MCF 10A (cell line): ENCODE results near the gene NAPA. TPM values are rescaled to one million over a fixed set of nuclear protein-coding genes. Genes with fewer than 3 reads are reported as not detected.

Source experiments
- BruUV-seq: library from RNA; stranded (reverse); fragments of 400-500 nt; replicated peaks from 2 replicates; lab custom pipeline; 2021; lab: Mats Ljungman, UMichigan
- CTCF ChIA-PET: fragments of 300-600 bp; sonication (Branson Sonifier 250); formaldehyde crosslinking; extraction: SDS; loops from one replicate; lab custom pipeline; 2021; ENCODE audit warnings: antibody characterized with exemption, inconsistent platforms; lab: Yijun Ruan, JAX
- POLR2A ChIA-PET: fragments of 300-600, 350-650 bp; sonication (Branson Sonifier 250); formaldehyde crosslinking; extraction: SDS; loops from one replicate; lab custom pipeline; 2020; ENCODE audit warnings: antibody characterized with exemption, inconsistent platforms; lab: Yijun Ruan, JAX
- DNase-seq: peaks from one replicate; pipeline ENCODE4 v3.0.0-alpha.2; 2018; ENCODE audit not compliant: unreplicated experiment
- H3K27ac Mint-ChIP-seq: one replicate; pipeline ENCODE4 v1.8.0; 2022; ENCODE audit warnings: mild to moderate bottlenecking, low read depth, mixed read lengths; ENCODE audit not compliant: unreplicated experiment
- H3K27me3 Mint-ChIP-seq: one replicate; pipeline ENCODE4 v1.8.0; 2022; ENCODE audit warnings: mixed read lengths; ENCODE audit not compliant: insufficient read depth, unreplicated experiment
- H3K36me3 Mint-ChIP-seq: one replicate; pipeline ENCODE4 v1.8.0; 2022; ENCODE audit warnings: mild to moderate bottlenecking, moderate library complexity, mixed read lengths; ENCODE audit not compliant: insufficient read depth, unreplicated experiment
- H3K4me1 Mint-ChIP-seq: one replicate; pipeline ENCODE4 v1.8.0; 2022; ENCODE audit warnings: mixed read lengths; ENCODE audit not compliant: insufficient read depth, unreplicated experiment
- H3K4me3 Mint-ChIP-seq: one replicate; pipeline ENCODE4 v1.8.0; 2022; ENCODE audit warnings: mild to moderate bottlenecking, moderate library complexity, mixed read lengths; ENCODE audit not compliant: unreplicated experiment
- H3K9me3 Mint-ChIP-seq: one replicate; pipeline ENCODE4 v1.8.0; 2022; ENCODE audit warnings: mixed read lengths; ENCODE audit not compliant: unreplicated experiment
- CTCF ChIP-seq: fragments of 200-600 bp; IDR thresholded peaks from one replicate; pipeline ENCODE4 v1.8.0; 2022; ENCODE audit warnings: antibody characterized with exemption, mild to moderate bottlenecking; ENCODE audit not compliant: unreplicated experiment
- intact Hi-C: fragments of 100-400 bp; cut with micrococcal nuclease; formaldehyde crosslinking; loops from 2 replicates; pipeline ENCODE4 v1.14.1; 2022
- total RNA-seq: library from RNA; stranded (reverse); gene quantifications from 2 replicates; pipeline ENCODE4 v1.2.3, GENCODE V29; 2022

The NAPA gene
- total RNA-seq, 1 experiment from 2014 or later = 72.1 TPM

GRCh38 chr19:47494729-47495128, 20.1 kb downstream of the NAPA start:
- Mint-ChIP-seq H3K4me3 (no peak overlapping the region), H3K27me3 (no peaks in the 10 kb centered on the region), H3K27ac (no peak overlapping the region), H3K36me3 (peaks cover 25% of the 10 kb centered on the region), H3K4me1 (peaks cover 6% of the 10 kb centered on the region), H3K9me3 (no peaks in the 10 kb centered on the region)
- BruUV-seq = no TSS peak
- TF ChIP-seq CTCF = no peak
- DNase-seq = no peak
- intact Hi-C loops = no loop called here
- ChIA-PET CTCF (interaction anchor here (1.8 kb wide), 1 partner anchor 21 kb away, joined by 10 read pairs; the partner anchor contains the start of gene NAPA), POLR2A (interaction anchor here (2.2 kb wide), 1 partner anchor 11 kb away, joined by 7 read pairs; the partner anchor contains the start of gene KPTN)

- ChIA-PET CTCF (interaction anchor here (1.8 kb wide), 1 partner anchor 21 kb away, joined by 10 read pairs; the partner anchor contains the start of gene NAPA), POLR2A (no interaction called here)
- Mint-ChIP-seq H3K36me3 (peaks cover 26% of the 10 kb centered on the region), H3K27ac (no peak overlapping the region), H3K4me3 (no peak overlapping the region), H3K4me1 (peaks cover 7% of the 10 kb centered on the region), H3K27me3 (no peaks in the 10 kb centered on the region), H3K9me3 (no peaks in the 10 kb centered on the region)
- intact Hi-C loops = no loop called here
- no TSS peak for BruUV-seq
- DNase-seq = no peak
- TF ChIP-seq CTCF = no peak
These were observed 20.7 kb downstream of the NAPA start for GRCh38 chr19:47494211-47494547.

- ChIA-PET CTCF (no interaction called here), POLR2A (interaction anchor here (1.2 kb wide), 1 partner anchor 20 kb away, joined by 3 read pairs; no protein-coding TSS in a partner anchor)
- H3K4me3 Mint-ChIP-seq = no peak overlapping the region
- H3K4me1 Mint-ChIP-seq = peaks cover 7% of the 10 kb centered on the region
- peaks cover 26% of the 10 kb centered on the region for H3K36me3 Mint-ChIP-seq
- BruUV-seq = no TSS peak
- no peak for TF ChIP-seq CTCF
- no peaks in the 10 kb centered on the region for H3K9me3 Mint-ChIP-seq
- no peaks in the 10 kb centered on the region for H3K27me3 Mint-ChIP-seq
- H3K27ac Mint-ChIP-seq = no peak overlapping the region
- DNase-seq = no peak
- intact Hi-C loops = no loop called here
These were observed 21.3 kb downstream of the NAPA start for GRCh38 chr19:47493378-47494210.

- CTCF ChIA-PET = interaction anchor here (1.7 kb wide), 1 partner anchor 9 kb away, joined by 4 read pairs; the partner anchor contains the start of gene KPTN
- H3K36me3 Mint-ChIP-seq = peaks cover 28% of the 10 kb centered on the region
These were observed 22.1 kb downstream of the NAPA start for GRCh38 chr19:47492571-47493377.

More at GRCh38 chr19:47492571-47493377, 22.1 kb downstream of the NAPA start:
- BruUV-seq = no TSS peak
- Mint-ChIP-seq H3K9me3 (no peaks in the 10 kb centered on the region), H3K27ac (no peak overlapping the region), H3K4me3 (no peak overlapping the region), H3K4me1 (peaks cover 7% of the 10 kb centered on the region), H3K27me3 (no peaks in the 10 kb centered on the region)
- DNase-seq = no peak
- no peak for TF ChIP-seq CTCF
- POLR2A ChIA-PET = interaction anchor here (1.2 to 1.7 kb wide), 2 partner anchors 9 to 20 kb away, joined by 3 to 6 read pairs; no protein-coding TSS in a partner anchor
- intact Hi-C loops = no loop called here
